Central memory CD8-positive, alpha-beta T cell (primary cell): ENCODE measurements around the gene DPY19L1.
"Not testable (repeated sequence)": the region's sequence is repeated elsewhere in the genome, so short reads cannot be mapped to it uniquely, and the experiment has no call there.

Experiments
- ATAC-seq: fragments of 150-1000 bp; cut with Tn5 transposase; replicated peaks from 2 replicates; pipeline ENCODE4 v1.10.0; 2022; ENCODE audit warnings: mild to moderate bottlenecking, moderate FRiP score, moderate number of reproducible peaks; ENCODE audit not compliant: poor library complexity, severe bottlenecking; ENCODE audit errors: extremely low read depth
- DNase-seq, 2 donors: peaks; one replicate each; pipeline ENCODE4 v3.0.0; 2021; ENCODE audit warnings: low spot score in 2 of 2
- H3K27ac Mint-ChIP-seq: one replicate; pipeline ENCODE4 v1.8.0; 2022; ENCODE audit warnings: low read depth, mild to moderate bottlenecking, moderate library complexity, mixed read lengths
- H3K27me3 Mint-ChIP-seq: one replicate; pipeline ENCODE4 v1.8.0; 2022; ENCODE audit warnings: mixed read lengths
- H3K36me3 Mint-ChIP-seq: one replicate; pipeline ENCODE4 v1.8.0; 2022; ENCODE audit warnings: mild to moderate bottlenecking, moderate library complexity, mixed read lengths; ENCODE audit not compliant: insufficient read depth
- H3K4me1 Mint-ChIP-seq: one replicate; pipeline ENCODE4 v1.8.0; 2022; ENCODE audit warnings: mixed read lengths
- H3K4me3 Mint-ChIP-seq: one replicate; pipeline ENCODE4 v1.8.0; 2022; ENCODE audit warnings: mild to moderate bottlenecking, moderate library complexity, mixed read lengths
- H3K9me3 Mint-ChIP-seq: one replicate; pipeline ENCODE4 v1.8.0; 2022; ENCODE audit warnings: mixed read lengths

Gene DPY19L1

DNA sequence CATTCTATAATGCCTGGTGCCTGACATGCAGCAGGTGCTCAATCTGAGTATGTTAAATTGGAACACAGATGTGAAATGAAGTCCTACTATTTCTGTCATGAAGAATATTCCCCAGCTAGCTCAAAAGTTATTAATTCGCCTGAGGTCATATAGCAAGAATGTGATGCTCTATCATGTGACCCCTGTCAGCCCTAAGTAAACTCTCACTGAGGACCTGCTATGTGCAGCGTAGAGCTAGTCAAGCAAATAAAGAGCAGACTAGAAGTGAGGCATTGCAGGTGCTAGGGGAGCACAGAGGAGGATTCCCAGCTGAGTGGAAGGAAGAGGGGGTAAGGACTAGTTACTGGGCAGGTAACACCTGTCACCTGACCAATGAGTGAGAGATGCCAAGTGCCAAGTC lies 118.2 kb downstream of the DPY19L1 start:
- not testable (repeated sequence) for H3K4me3 Mint-ChIP-seq, H3K9me3 Mint-ChIP-seq, H3K4me1 Mint-ChIP-seq, ATAC-seq, H3K36me3 Mint-ChIP-seq, H3K27ac Mint-ChIP-seq, DNase-seq
- peaks cover 38% of the 10 kb centered on the region for H3K27me3 Mint-ChIP-seq

DNA sequence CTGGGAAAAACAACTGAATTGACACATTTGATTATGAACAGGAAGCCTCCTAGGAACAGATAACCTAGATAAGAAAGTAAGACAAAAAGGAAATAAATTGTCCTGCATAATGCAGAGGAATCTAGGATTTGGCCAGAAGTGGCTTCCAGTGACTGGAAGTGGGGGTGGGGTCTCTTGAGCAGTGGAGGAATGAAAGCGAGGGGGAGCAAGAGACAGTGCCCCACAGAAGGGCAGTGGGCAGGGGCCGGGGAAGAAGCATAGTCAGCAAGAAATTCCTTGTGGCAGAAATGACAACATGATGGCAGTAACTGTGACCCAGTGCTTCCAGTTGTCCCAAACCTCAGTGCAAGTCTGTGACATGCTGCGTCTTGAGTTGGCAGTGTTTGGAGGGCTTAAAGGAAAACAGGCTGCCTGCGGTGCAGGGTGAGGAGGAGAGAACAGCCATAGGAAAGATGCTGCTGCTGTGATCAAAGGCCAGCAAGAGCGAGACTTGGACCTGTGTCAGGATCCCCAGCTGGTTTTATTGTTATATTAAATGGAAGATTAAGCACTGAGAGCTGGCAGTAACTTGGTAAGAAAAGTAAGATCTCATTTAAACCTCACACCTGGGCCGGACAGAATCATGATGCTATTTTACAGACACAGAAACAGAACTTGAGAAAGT lies 119.0 kb downstream of the DPY19L1 start:
- not testable (repeated sequence) for H3K4me3 Mint-ChIP-seq, H3K36me3 Mint-ChIP-seq, H3K9me3 Mint-ChIP-seq, DNase-seq, H3K4me1 Mint-ChIP-seq, ATAC-seq, H3K27ac Mint-ChIP-seq
- H3K27me3 Mint-ChIP-seq = peaks cover 45% of the 10 kb centered on the region

DNA sequence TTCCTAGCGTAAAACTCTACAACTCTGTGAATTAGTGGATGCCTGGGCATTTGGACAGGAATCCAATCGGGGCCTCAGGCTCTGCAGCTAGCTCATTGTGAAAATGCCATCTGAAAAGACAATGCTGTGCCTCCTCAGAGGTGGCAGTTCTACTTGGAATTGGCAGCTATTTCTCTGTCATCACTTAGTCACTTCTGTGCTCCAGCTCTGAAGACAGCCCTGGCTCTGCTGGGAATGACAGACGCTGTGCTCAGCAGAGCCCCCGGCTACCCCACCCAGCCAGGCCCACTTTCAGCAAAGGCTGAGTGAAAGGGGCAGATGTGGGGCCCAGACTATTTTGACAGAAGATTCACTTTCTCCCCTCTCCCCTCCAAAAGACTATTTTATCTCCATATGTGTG lies 119.8 kb downstream of the DPY19L1 start:
- H3K27me3 Mint-ChIP-seq = peaks cover 48% of the 10 kb centered on the region
- H3K36me3 Mint-ChIP-seq, H3K4me3 Mint-ChIP-seq, DNase-seq, H3K9me3 Mint-ChIP-seq, ATAC-seq, H3K27ac Mint-ChIP-seq, H3K4me1 Mint-ChIP-seq: not testable (repeated sequence)

- ATAC-seq = no peak
- H3K9me3 Mint-ChIP-seq = no peaks in the 10 kb centered on the region
- H3K27me3 Mint-ChIP-seq = peaks cover 48% of the 10 kb centered on the region
- no peaks in the 10 kb centered on the region for H3K4me1 Mint-ChIP-seq
- no peak overlapping the region for H3K4me3 Mint-ChIP-seq
- no peak overlapping the region for H3K27ac Mint-ChIP-seq
- no peaks in the 10 kb centered on the region for H3K36me3 Mint-ChIP-seq
- DNase-seq = no peak
Observed at GRCh38 chr7:34916267-34916666, 121.0 kb downstream of the DPY19L1 start.

GRCh38 chr7:34912236-34912635 lies 125.0 kb downstream of the DPY19L1 start:
- no peak for ATAC-seq
- Mint-ChIP-seq H3K27ac (no peak overlapping the region), H3K4me1 (no peaks in the 10 kb centered on the region), H3K36me3 (no peaks in the 10 kb centered on the region), H3K27me3 (peaks cover 34% of the 10 kb centered on the region), H3K4me3 (no peak overlapping the region), H3K9me3 (no peaks in the 10 kb centered on the region)
- DNase-seq = no peak

- not testable (repeated sequence) for DNase-seq, H3K36me3 Mint-ChIP-seq, H3K4me3 Mint-ChIP-seq, H3K4me1 Mint-ChIP-seq, H3K9me3 Mint-ChIP-seq, ATAC-seq, H3K27ac Mint-ChIP-seq
- H3K27me3 Mint-ChIP-seq = peaks cover 42% of the 10 kb centered on the region
Observed at GRCh38 chr7:34906266-34906850, 130.9 kb downstream of the DPY19L1 start.

DNA sequence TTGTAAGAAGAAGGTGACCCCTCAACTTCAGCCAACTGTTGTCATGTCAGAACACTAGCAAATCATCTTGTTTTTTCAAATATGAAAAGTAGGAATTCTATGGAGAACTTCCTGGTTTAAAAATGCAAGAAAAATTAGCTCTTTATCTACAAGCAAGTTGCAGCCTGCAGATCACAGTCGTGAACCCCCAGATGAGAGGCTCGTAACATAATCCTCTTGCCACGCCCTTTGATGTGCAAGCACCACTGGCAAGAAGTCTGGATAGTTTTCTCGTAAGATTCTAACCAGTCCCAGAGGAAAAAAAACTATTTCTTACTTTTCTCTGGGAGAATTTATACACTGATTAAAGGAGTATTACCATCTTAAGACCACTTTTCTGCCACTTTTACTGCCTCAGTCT lies 132.3 kb downstream of the DPY19L1 start:
- peaks cover 42% of the 10 kb centered on the region for H3K27me3 Mint-ChIP-seq
- H3K4me1 Mint-ChIP-seq = no peaks in the 10 kb centered on the region
- H3K27ac Mint-ChIP-seq = no peak overlapping the region
- no peaks in the 10 kb centered on the region for H3K36me3 Mint-ChIP-seq
- no peaks in the 10 kb centered on the region for H3K9me3 Mint-ChIP-seq
- no peak overlapping the region for H3K4me3 Mint-ChIP-seq
- no peak for ATAC-seq
- no peak for DNase-seq

DNA sequence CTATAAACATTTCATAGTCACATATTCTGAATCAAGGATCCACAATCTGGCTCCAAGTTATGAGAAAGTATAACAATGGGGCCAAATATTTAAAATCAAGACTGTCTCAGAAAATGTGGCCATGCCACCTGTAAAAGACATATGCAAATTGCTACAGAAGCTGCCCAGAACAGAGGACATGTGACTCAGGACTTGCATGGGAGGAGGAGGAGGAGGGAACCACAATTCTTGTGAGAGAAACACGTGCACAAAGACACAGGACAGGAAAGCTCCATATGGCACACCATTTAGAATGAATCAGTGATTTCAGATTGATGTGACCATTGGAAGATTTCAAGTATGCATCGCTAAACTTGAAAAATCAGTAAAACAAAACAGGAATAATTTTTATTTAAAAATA lies 133.4 kb downstream of the DPY19L1 start:
- ATAC-seq, H3K27ac Mint-ChIP-seq, H3K9me3 Mint-ChIP-seq, DNase-seq, H3K36me3 Mint-ChIP-seq, H3K4me3 Mint-ChIP-seq, H3K4me1 Mint-ChIP-seq: not testable (repeated sequence)
- H3K27me3 Mint-ChIP-seq = peaks cover 46% of the 10 kb centered on the region

DNA sequence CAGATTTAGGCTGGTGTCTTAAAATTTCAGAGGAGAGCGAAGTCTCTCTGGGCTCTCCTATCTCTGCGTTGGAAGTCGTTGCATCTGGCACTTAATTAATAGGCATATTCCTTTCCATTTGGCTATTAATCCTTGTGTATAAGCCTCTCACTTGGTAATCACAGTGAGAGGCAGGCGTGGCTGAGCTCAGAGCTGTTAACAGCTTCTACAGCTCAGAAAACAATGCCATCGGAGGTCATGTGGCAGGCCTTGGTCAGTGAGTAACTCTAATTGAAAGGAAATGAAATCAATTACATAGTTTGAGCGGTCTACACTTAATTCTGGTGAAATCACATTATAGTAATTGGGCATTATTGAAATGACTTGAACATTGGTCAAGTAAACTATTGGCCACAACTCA lies 135.1 kb downstream of the DPY19L1 start:
- Mint-ChIP-seq H3K27ac (no peak overlapping the region), H3K4me1 (no peaks in the 10 kb centered on the region), H3K4me3 (no peak overlapping the region), H3K36me3 (no peaks in the 10 kb centered on the region), H3K9me3 (no peaks in the 10 kb centered on the region), H3K27me3 (peaks cover 46% of the 10 kb centered on the region)
- ATAC-seq (no peak), DNase-seq (no peak)

GRCh38 chr7:34900891-34901513 lies 136.3 kb downstream of the DPY19L1 start:
- H3K27me3 Mint-ChIP-seq = peaks cover 55% of the 10 kb centered on the region
- H3K4me3 Mint-ChIP-seq = no peak overlapping the region
- no peaks in the 10 kb centered on the region for H3K9me3 Mint-ChIP-seq
- DNase-seq = no peak
- no peak for ATAC-seq
- no peak overlapping the region for H3K27ac Mint-ChIP-seq
- H3K4me1 Mint-ChIP-seq = no peaks in the 10 kb centered on the region
- H3K36me3 Mint-ChIP-seq = no peaks in the 10 kb centered on the region

DNA sequence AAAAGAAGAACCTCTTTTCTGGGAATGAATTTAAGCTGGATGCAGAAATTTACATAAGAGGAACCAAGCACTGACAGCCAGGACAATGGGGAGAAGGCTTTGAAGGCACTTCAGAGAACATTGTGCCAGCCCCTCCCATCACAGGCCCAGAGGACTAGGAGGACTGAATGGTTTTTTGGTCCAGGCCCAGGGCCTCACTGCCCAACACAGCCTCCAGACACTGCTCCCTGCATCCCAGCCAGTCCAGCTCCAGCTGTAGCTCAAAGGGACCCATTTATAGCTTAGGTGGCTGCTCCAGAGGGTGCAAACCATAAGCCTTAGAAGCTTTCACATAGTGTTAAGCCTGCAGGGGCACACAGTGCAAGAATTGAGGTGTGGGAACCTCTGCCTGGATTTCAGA lies 142.1 kb downstream of the DPY19L1 start:
- peaks cover 49% of the 10 kb centered on the region for H3K27me3 Mint-ChIP-seq

GRCh38 chr7:34889951-34890350 lies 147.3 kb downstream of the DPY19L1 start:
- no peak overlapping the region for H3K4me3 Mint-ChIP-seq
- ATAC-seq (no peak), DNase-seq (no peak)
- H3K36me3 Mint-ChIP-seq = no peaks in the 10 kb centered on the region
- no peaks in the 10 kb centered on the region for H3K4me1 Mint-ChIP-seq
- peaks cover 11% of the 10 kb centered on the region for H3K9me3 Mint-ChIP-seq
- H3K27ac Mint-ChIP-seq = no peak overlapping the region
- H3K27me3 Mint-ChIP-seq = peaks cover 41% of the 10 kb centered on the region

More for the DNA sequence above, 142.1 kb downstream of the DPY19L1 start:
- DNase-seq (no peak), ATAC-seq (no peak)
- Mint-ChIP-seq H3K9me3 (peaks cover 11% of the 10 kb centered on the region), H3K36me3 (no peaks in the 10 kb centered on the region), H3K4me1 (no peaks in the 10 kb centered on the region), H3K27ac (no peak overlapping the region), H3K4me3 (no peak overlapping the region)

- ATAC-seq = no peak
- Mint-ChIP-seq H3K27ac (no peak overlapping the region), H3K4me1 (no peaks in the 10 kb centered on the region), H3K27me3 (peaks cover 33% of the 10 kb centered on the region), H3K36me3 (peaks cover under 1% of the 10 kb centered on the region), H3K4me3 (no peak overlapping the region), H3K9me3 (peaks cover 10% of the 10 kb centered on the region)
- DNase-seq = no peak
Observed at GRCh38 chr7:34886856-34887255, 150.4 kb downstream of the DPY19L1 start.
